Epithelial cell of esophagus (primary cell): ENCODE measurements around the gene ERVV-1.

ENCODE experiments used
- DNase-seq: peaks from one replicate; pipeline ENCODE4 v3.0.0; 2010; ENCODE audit warnings: low read depth
- H3K4me3 ChIP-seq: 2 replicates; pipeline ENCODE4 v1.5.1; 2011; ENCODE audit warnings: mild to moderate bottlenecking, low read length, control low read depth
- CTCF ChIP-seq: IDR thresholded peaks from 2 replicates; pipeline ENCODE4 v1.5.1; 2011; ENCODE audit warnings: low read depth, mild to moderate bottlenecking, low read length, control low read depth, inconsistent platforms; ENCODE audit not compliant: insufficient read depth; ENCODE audit errors: missing control alignments

ERVV-1 gene

GRCh38 chr19:53045536-53045935 lies 31.8 kb downstream of the ERVV-1 start:
- no peak for TF ChIP-seq CTCF
- no peak for DNase-seq
- H3K4me3 ChIP-seq, result no peak overlapping the region

DNA sequence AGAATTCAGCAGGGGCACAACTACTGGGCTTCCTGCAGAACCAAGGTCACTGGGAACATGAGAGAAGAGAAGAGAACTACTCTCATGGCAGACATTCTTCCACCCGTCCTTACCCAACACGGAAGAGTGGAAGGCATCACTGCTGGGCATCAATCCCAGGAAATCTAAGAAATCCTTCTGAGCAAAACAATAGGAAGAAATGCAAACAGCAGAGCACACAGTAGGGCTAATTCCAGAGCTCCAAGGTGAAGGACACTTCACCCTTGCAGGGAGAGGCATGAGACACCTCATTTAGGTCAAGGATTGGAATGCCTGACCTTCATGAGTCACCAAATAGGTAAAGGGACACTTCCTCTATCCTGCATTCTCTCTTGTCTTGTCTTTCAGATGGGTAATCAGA lies 33.7 kb downstream of the ERVV-1 start:
- TF ChIP-seq CTCF, result no peak
- H3K4me3 ChIP-seq, result no peak overlapping the region
- DNase-seq, result no peak

- peak; percentile 50 for DNase-seq
- no peak overlapping the region for H3K4me3 ChIP-seq
- TF ChIP-seq CTCF, result no peak
These were observed 41.4 kb downstream of the ERVV-1 start for GRCh38 chr19:53055117-53055516.

DNA sequence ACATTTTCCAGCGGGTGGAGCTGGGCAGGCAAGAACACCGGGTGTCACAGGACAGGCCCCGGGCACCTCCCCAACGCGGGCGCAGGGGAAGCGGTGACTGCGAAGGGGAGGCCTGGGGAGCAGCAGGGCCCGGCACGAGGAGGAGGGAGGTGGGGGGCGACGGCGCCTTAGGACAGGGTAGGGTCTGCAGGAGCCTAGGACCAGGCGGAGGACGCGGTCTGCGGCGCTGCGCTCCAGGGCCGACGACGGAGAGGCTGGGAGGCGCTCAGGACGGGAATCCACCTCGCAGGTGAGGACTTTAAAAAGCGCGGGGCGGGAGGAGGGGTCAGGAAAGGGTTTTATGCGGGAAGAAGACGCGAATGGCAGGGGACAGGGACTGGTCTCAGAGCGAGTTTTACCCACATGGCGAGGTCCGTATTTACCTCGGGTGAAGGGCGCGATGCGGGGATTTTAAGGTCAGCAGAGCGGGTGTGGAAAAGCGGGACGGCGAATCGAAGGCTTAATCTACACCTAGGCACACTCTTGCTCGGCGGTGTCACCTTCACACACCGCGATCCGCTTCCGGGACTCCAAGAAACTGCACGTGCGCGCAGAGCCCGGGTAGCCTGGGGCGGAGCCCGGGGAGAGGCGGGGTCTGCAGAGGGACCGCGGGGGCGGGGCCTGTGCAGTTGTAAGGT lies 44.3 kb downstream of the ERVV-1 start:
- peak; percentile 24 for DNase-seq
- H3K4me3 ChIP-seq, result peak overlapping the region; percentile 36
- no peak for TF ChIP-seq CTCF
